SU-DHL-6 (cell line): ENCODE measurements around the gene FAM110A.

Source experiments
- H2AFZ ChIP-seq: fragments of 200-600 bp; sonication (generic); 2 replicates; pipeline ENCODE4 v1.6.1; 2014; ENCODE audit warnings: low read depth, mild to moderate bottlenecking, moderate library complexity, mixed read lengths, antibody characterized with exemption, low read length; ENCODE audit not compliant: severe bottlenecking
- H3F3A ChIP-seq: fragments of 200-600 bp; shearing (Covaris generic); 2 replicates; pipeline ENCODE4 v1.6.0; 2016; ENCODE audit warnings: antibody characterized with exemption, mild to moderate bottlenecking; ENCODE audit not compliant: insufficient read depth
- H3K27ac ChIP-seq: fragments of 200-600 bp; sonication (generic); 2 replicates; pipeline ENCODE4 v1.5.1; 2016; ENCODE audit warnings: low read depth, mild to moderate bottlenecking, low read length, moderate library complexity, mixed read lengths
- H3K27me3 ChIP-seq: fragments of 200-600 bp; sonication (generic), shearing (Covaris generic); 2 replicates; pipeline ENCODE4 v1.6.0; 2014; ENCODE audit warnings: mild to moderate bottlenecking, low read length
- H3K36me3 ChIP-seq: fragments of 200-600 bp; sonication (generic); 2 replicates; pipeline ENCODE4 v1.6.1; 2014; ENCODE audit warnings: mild to moderate bottlenecking, low read length, mixed read lengths
- H3K4me2 ChIP-seq: fragments of 300-600, 200-600 bp; shearing (Covaris generic), sonication (generic); 2 replicates; pipeline ENCODE4 v1.6.0; 2014; ENCODE audit warnings: low read length, low read depth, mild to moderate bottlenecking; ENCODE audit not compliant: poor library complexity, severe bottlenecking
- H3K4me3 ChIP-seq: fragments of 200-600 bp; sonication (generic); 2 replicates; pipeline ENCODE4 v1.5.1; 2014; ENCODE audit warnings: antibody characterized with exemption, low read length, mild to moderate bottlenecking, mixed read lengths; ENCODE audit not compliant: insufficient read depth, poor library complexity, severe bottlenecking
- H3K79me2 ChIP-seq: fragments of 200-600 bp; sonication (generic); 2 replicates; pipeline ENCODE4 v1.6.1; 2014; ENCODE audit warnings: mild to moderate bottlenecking, low read length, moderate library complexity; ENCODE audit not compliant: insufficient read depth
- H3K9ac ChIP-seq: fragments of 200-600 bp; sonication (generic); 2 replicates; pipeline ENCODE4 v1.7.0; 2014; ENCODE audit warnings: mild to moderate bottlenecking, low read length
- H3K9me2 ChIP-seq: fragments of 200-600 bp; sonication (generic); replicated peaks from 2 replicates; pipeline ENCODE4 v1.6.1; 2014; ENCODE audit warnings: low read length; ENCODE audit not compliant: insufficient read depth
- H3K9me3 ChIP-seq: fragments of 200-600 bp; sonication (generic); 2 replicates; pipeline ENCODE4 v1.6.1; 2014; ENCODE audit warnings: low read length, mixed read lengths; ENCODE audit not compliant: insufficient read depth
- H4K20me1 ChIP-seq: fragments of 200-600 bp; sonication (generic); 2 replicates; pipeline ENCODE4 v1.6.1; 2014; ENCODE audit warnings: low read depth, mild to moderate bottlenecking, antibody characterized with exemption, low read length, moderate library complexity, mixed read lengths
- EZH2phosphoT487 ChIP-seq: fragments of 200-600 bp; sonication (generic), shearing (Covaris generic); conservative IDR thresholded peaks from 2 replicates; pipeline ENCODE4 v1.6.1; 2018; ENCODE audit warnings: mild to moderate bottlenecking, antibody characterized with exemption, low read length, moderate library complexity, mixed read lengths
- TF ChIP-seq, protein P1 (sequence below): fragments of 200-600 bp; sonication (generic); IDR thresholded peaks from one replicate; pipeline ENCODE4 v1.5.1; 2017; ENCODE audit warnings: antibody characterized with exemption, mild to moderate bottlenecking, low read length, moderate library complexity; ENCODE audit not compliant: insufficient read depth, poor library complexity, severe bottlenecking

Gene FAM110A

GRCh38 chr20:831956-832355 lies 1.6 kb upstream of the FAM110A start:
- H3K4me2 ChIP-seq: no peak overlapping the region
- H3K9me2 ChIP-seq: no peaks in the 10 kb centered on the region
- no peaks in the 10 kb centered on the region for H3K36me3 ChIP-seq
- H3K79me2 ChIP-seq: peaks cover 5% of the 10 kb centered on the region; the same call in 1 of the 2 replicates
- TF ChIP-seq, protein P1, sequence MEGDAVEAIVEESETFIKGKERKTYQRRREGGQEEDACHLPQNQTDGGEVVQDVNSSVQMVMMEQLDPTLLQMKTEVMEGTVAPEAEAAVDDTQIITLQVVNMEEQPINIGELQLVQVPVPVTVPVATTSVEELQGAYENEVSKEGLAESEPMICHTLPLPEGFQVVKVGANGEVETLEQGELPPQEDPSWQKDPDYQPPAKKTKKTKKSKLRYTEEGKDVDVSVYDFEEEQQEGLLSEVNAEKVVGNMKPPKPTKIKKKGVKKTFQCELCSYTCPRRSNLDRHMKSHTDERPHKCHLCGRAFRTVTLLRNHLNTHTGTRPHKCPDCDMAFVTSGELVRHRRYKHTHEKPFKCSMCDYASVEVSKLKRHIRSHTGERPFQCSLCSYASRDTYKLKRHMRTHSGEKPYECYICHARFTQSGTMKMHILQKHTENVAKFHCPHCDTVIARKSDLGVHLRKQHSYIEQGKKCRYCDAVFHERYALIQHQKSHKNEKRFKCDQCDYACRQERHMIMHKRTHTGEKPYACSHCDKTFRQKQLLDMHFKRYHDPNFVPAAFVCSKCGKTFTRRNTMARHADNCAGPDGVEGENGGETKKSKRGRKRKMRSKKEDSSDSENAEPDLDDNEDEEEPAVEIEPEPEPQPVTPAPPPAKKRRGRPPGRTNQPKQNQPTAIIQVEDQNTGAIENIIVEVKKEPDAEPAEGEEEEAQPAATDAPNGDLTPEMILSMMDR: no peak
- no peak for TF ChIP-seq EZH2phosphoT487
- no peak overlapping the region for H2AFZ ChIP-seq
- no peaks in the 10 kb centered on the region for H3K9me3 ChIP-seq
- H3K27me3 ChIP-seq: no peaks in the 10 kb centered on the region
- no peak overlapping the region for H3K4me3 ChIP-seq
- no peak overlapping the region for H3K27ac ChIP-seq
- H3K9ac ChIP-seq: no peak overlapping the region
- no peaks in the 10 kb centered on the region for H3F3A ChIP-seq
- H4K20me1 ChIP-seq: no peaks in the 10 kb centered on the region

DNA sequence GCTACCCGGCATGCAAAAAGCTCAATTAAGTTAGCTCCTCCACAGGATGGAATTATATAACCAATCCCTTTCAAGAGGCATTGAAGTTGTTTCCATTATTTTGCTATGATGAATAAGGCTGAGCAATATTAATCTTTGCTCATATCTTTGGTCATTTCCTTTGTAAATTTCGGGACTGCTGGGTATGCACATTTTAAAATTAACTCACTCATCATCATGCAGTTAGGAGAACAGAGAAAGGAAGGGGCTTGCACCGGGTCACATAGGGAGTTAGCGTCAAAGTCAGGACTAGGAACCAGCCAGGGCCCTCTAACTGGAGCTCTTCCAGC lies 430 bp upstream of the FAM110A start:
- TF ChIP-seq, protein P1: no peak
- TF ChIP-seq EZH2phosphoT487: no peak
- H3K79me2 ChIP-seq: peaks cover 5% of the 10 kb centered on the region; the same call in 1 of the 2 replicates
- H3K9me2 ChIP-seq: no peaks in the 10 kb centered on the region
- peak overlapping the region; percentile 84 for H3K9ac ChIP-seq
- H2AFZ ChIP-seq: peak overlapping the region; percentile 99
- no peaks in the 10 kb centered on the region for H3K9me3 ChIP-seq
- peak overlapping the region; percentile 91 for H3K4me2 ChIP-seq
- H3K4me3 ChIP-seq: peak overlapping the region; percentile 79
- H4K20me1 ChIP-seq: no peaks in the 10 kb centered on the region
- no peaks in the 10 kb centered on the region for H3K36me3 ChIP-seq
- H3K27ac ChIP-seq: no peak overlapping the region
- no peaks in the 10 kb centered on the region for H3K27me3 ChIP-seq
- no peaks in the 10 kb centered on the region for H3F3A ChIP-seq

DNA sequence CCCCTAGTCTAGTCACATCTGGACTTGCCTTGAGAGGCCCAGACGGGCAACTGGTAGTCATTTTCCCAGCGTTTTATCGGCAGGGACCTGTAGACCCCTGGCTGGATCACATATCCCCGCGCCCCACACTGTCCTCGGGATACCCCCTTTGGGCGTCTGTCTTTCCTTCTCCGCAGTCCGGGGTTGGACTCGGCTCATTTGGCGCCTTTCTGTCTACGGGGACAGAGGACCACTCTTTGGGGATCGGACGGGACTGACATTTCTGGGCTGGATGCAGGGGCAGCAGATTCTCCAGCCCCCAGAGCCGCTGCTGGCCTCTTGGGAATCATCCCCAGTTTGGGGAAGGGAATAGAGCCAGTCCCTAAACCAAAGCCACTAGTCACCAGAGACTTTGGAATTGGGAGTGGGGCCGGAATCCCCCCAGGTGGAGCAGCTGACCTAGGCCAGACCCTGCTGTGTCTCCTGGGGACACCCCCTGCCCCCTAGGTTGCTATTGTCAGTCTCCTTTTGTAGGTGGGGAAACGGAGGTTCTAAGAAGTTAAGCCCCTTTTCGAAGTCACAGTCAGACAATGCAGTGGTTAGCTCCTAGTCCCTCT lies 734 bp downstream of the FAM110A start:
- no peak for TF ChIP-seq EZH2phosphoT487
- TF ChIP-seq, protein P1: no peak
- H3K4me2 ChIP-seq: peak overlapping the region; percentile 91
- H3K27ac ChIP-seq: peak overlapping the region; percentile 34; the same call in 1 of the 2 replicates
- H4K20me1 ChIP-seq: no peaks in the 10 kb centered on the region
- H3K9me3 ChIP-seq: no peaks in the 10 kb centered on the region
- H3K9ac ChIP-seq: peak overlapping the region; percentile 84
- no peaks in the 10 kb centered on the region for H3K27me3 ChIP-seq
- peaks cover 5% of the 10 kb centered on the region; the same call in 1 of the 2 replicates for H3K79me2 ChIP-seq
- H3F3A ChIP-seq: no peaks in the 10 kb centered on the region
- H3K4me3 ChIP-seq: peak overlapping the region; percentile 79
- peak overlapping the region; percentile 92 for H2AFZ ChIP-seq
- no peaks in the 10 kb centered on the region for H3K9me2 ChIP-seq
- H3K36me3 ChIP-seq: no peaks in the 10 kb centered on the region
